ENCODE results near the gene BCL10. TPM values are rescaled to one million over a fixed set of nuclear protein-coding genes. Genes with fewer than 3 reads are reported as not detected.

The BCL10 gene
- total RNA-seq, 1 experiment from 2014 or later: 19.8 TPM

GRCh38 chr1:85223334-85223733, 53.1 kb downstream of the BCL10 start:
- no peak for DNase-seq (ENCODE audit: low spot score)

DNA sequence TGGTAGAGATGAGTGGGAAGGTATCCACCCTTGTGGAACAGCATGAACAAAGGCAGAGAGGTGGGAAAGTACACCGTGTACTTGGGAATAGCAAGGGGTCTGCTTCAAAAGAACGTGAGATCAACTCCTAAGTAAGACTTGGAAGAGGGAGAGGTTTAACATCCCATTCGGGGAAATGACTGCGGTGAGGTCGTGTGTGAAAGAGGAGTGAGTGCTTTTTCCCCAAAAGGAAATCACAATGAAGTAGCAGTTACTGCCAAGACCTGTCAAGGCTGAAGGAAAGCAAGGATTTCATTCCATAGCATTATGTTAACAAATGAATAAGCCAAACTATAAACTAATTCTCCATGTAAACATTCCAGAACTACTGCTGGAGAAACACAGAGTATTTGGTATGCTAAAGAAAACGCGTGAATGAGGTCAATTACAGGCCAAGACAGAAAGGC, 55.7 kb downstream of the BCL10 start:
- no peak for DNase-seq (ENCODE audit: low spot score)

GRCh38 chr1:85219853-85220610, 56.4 kb downstream of the BCL10 start:
- DNase-seq (ENCODE audit: low spot score): no peak

DNA sequence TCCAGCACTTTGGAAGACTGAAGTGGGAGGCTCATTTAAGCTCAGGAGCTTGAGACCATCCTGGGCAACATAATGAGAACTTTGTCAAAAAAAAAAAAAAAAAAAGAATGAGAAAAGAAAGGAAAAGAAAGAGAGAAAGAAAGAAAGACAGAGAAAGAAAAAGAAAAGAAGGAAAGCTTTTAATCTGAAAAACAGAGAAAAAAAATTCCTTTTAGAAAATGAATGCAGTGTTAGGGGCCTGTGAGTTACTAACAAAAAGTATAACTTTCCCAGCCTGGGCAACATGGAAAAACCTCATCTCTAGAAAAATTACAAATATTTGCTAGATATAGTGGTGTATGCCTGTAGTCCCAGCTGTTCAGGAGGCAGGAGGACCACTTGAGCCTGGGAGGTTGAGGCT, 59.7 kb downstream of the BCL10 start:
- DNase-seq (ENCODE audit: low spot score): no peak

Other genes with a start within 250 kb of the BCL10 start
- gene MCOLN3, start 228.1 kb downstream of the BCL10 start, total RNA-seq (2014; rRNA removed; shearing (Covaris generic)): 0.72 and 1.4 TPM in 2 replicates
- 0.70 and 2.3 TPM in 2 replicates for gene SYDE2, start 75.6 kb downstream of the BCL10 start, total RNA-seq (2014; rRNA removed; shearing (Covaris generic))
- 15.2 and 16.6 TPM in 2 replicates for gene C1orf52, start 17.0 kb downstream of the BCL10 start, total RNA-seq (2014; rRNA removed; shearing (Covaris generic))
- gene DDAH1, start 188.5 kb upstream of the BCL10 start, total RNA-seq (2014; rRNA removed; shearing (Covaris generic)): 4.3 and 6.1 TPM in 2 replicates